H1 (cell line): Measurements from ENCODE around the gene PCYT1B. TPM values are rescaled to one million over a fixed set of nuclear protein-coding genes. Genes with fewer than 3 reads are reported as not detected.

Source experiments
- ATF3 ChIP-seq: IDR thresholded peaks from 2 replicates; pipeline ENCODE4 v1.6.1; 2011; ENCODE audit warnings: low read depth, mild to moderate bottlenecking, low read length; ENCODE audit not compliant: insufficient read depth
- KDM4A ChIP-seq: IDR thresholded peaks from one replicate; pipeline ENCODE4 v1.7.1; 2012; ENCODE audit warnings: low read depth, mild to moderate bottlenecking, moderate library complexity, low read length, inconsistent platforms; ENCODE audit not compliant: severe bottlenecking
- MAX ChIP-seq: IDR thresholded peaks from 2 replicates; pipeline ENCODE4 v1.6.1; 2012; ENCODE audit warnings: inconsistent platforms
- NRF1 ChIP-seq: IDR thresholded peaks from 2 replicates; pipeline ENCODE4 v1.6.1; 2011; ENCODE audit warnings: mild to moderate bottlenecking, low read depth, low read length, improper control_type of control experiment
- POLR2A ChIP-seq, 2 experiments: IDR thresholded peaks; 1 replicate in 1 of 2; 2 replicates in 1 of 2; pipeline ENCODE4 v1.6.1; 2011; ENCODE audit warnings: low read depth in 2 of 2, low read length in 2 of 2, mild to moderate bottlenecking in 2 of 2; ENCODE audit errors: control extremely low read depth in 1 of 2
- POU5F1 ChIP-seq: IDR thresholded peaks from 2 replicates; pipeline ENCODE4 v1.6.1; 2011; ENCODE audit warnings: low read depth, mild to moderate bottlenecking, low read length, moderate library complexity
- polyA plus RNA-seq, 7 experiments: library from polyadenylated mRNA; depleted of rRNA in 3 of 7; stranded (reverse) in 5 of 7; unstranded in 2 of 7; fragments of >200 nt in 5 of 7; fragments of 200-250 nt in 2 of 7; gene quantifications; 1 replicate in 5 of 7; 2 replicates in 1 of 7; 4 replicates in 1 of 7; pipeline versions ENCODE4 v1.2.1 to v1.2.3, GENCODE V29; 2011 to 2013; ENCODE audit warnings: missing spikeins in 2 of 7, mixed read lengths in 2 of 7
- total RNA-seq: library from RNA; stranded (reverse); fragmentation: NEBNext Ultra II Directional; extraction: Animal tissue kit (Norgen Biotek cat#: 25700); gene quantifications from 2 replicates; pipeline ENCODE4 v1.2.1, GENCODE V29; 2021

The PCYT1B gene
- total and polyA plus RNA-seq, 2 of the 8 experiments (the other 6 are each of a cell fraction or from before 2014, with no cell fraction given) = 17.9 to 30.6 TPM

- no peak for TF ChIP-seq MAX
- TF ChIP-seq POU5F1 = no peak
- no peak for TF ChIP-seq KDM4A
- TF ChIP-seq NRF1 = no peak
- no peak for TF ChIP-seq ATF3
- no peak for TF ChIP-seq POLR2A (IDR thresholded peaks at IDR 0.05; ENCODE audit: control extremely low read depth in 1 of 2, low read depth in 2 of 2, low read length in 2 of 2)
Observed at GRCh38 chrX:24525455-24525854, 121.7 kb downstream of the PCYT1B start (continued).
